Colonic mucosa (tissue), 4 donors: Measurements from ENCODE around the gene MORN1. TPM values are rescaled to one million over a fixed set of nuclear protein-coding genes. Genes with fewer than 3 reads are reported as not detected.
A peak's percentile ranks its signal among the peaks of the same experiment; 100 is the strongest.
"Not testable (repeated sequence)": the region's sequence is repeated elsewhere in the genome, so short reads cannot be mapped to it uniquely, and the experiment has no call there.

Experiments used
- DNase-seq: peaks from one replicate; pipeline ENCODE4 v3.0.0-alpha.2; 2020
- H3K27ac ChIP-seq: fragments of 200-600 bp; one replicate; pipeline ENCODE4 v1.8.0; 2021
- H3K27me3 ChIP-seq: fragments of 200-600 bp; one replicate; pipeline ENCODE4 v1.8.0; 2021
- H3K36me3 ChIP-seq: fragments of 200-600 bp; one replicate; pipeline ENCODE4 v1.8.0; 2021
- H3K4me1 ChIP-seq: fragments of 200-600 bp; one replicate; pipeline ENCODE4 v1.8.0; 2021; ENCODE audit warnings: mild to moderate bottlenecking
- H3K4me3 ChIP-seq: fragments of 200-600 bp; one replicate; pipeline ENCODE4 v1.8.0; 2021
- H3K9ac ChIP-seq, 2 donors: one replicate each; pipeline ENCODE4 v1.7.0; 2013; ENCODE audit warnings: control low read depth in 2 of 2, low read depth in 2 of 2, low read length in 2 of 2
- H3K9me3 ChIP-seq: fragments of 200-600 bp; one replicate; pipeline ENCODE4 v1.8.0; 2021
- CTCF ChIP-seq: fragments of 200-600 bp; IDR thresholded peaks from one replicate; pipeline ENCODE4 v1.8.0; 2022; ENCODE audit warnings: antibody characterized with exemption, mild to moderate bottlenecking
- intact Hi-C: fragments of 100-400 bp; cut with DNase I; formaldehyde crosslinking; loops from one replicate; pipeline ENCODE4 v1.14.1; 2022
- total RNA-seq, 2 donors: library from RNA; stranded (reverse); fragmentation: NEBNext Ultra II Directional in 1 of 2; extraction: Animal tissue kit (Norgen Biotek cat#: 25700) in 1 of 2; gene quantifications; one replicate each; pipeline ENCODE4 v1.2.1, GENCODE V29; 2021
- donor health status: healthy.
- donor health status: DM: no; HTN: no; CAD: no.
- donor health status: DM: no; HTN: no; CAD: no.

The MORN1 gene
- total RNA-seq, 2 donors from 2014 or later: 11.3 to 18.9 TPM

DNA sequence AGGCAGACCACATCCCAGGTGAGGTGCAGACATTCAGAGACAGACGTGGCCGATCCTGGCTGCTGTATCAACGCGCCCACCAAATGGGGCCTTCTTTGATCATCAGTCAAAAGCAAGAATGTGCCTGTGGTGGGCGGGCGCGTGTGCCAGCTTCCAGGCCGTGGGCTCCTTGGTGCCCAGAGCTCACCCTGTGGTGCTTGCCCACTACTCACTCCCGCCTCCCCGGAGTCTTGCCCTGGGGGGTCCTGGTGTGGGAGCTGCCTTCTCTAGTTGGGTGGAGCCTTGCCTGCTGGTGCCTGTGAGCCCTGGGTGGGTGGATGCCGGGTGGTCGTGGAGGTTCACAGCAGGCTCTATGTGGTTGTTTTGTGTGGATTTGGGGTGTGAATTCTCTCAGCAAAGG, 92.7 kb downstream of the MORN1 start:
- intact Hi-C loops: no loop called here
- Histone ChIP-seq H3K36me3 (no peaks in the 10 kb centered on the region), H3K9ac (no peak overlapping the region), H3K27me3 (no peaks in the 10 kb centered on the region), H3K9me3 (no peaks in the 10 kb centered on the region), H3K27ac (no peak overlapping the region), H3K4me1 (peaks cover 14% of the 10 kb centered on the region), H3K4me3 (no peak overlapping the region)
- TF ChIP-seq CTCF: no peak
- no peak for DNase-seq

DNA sequence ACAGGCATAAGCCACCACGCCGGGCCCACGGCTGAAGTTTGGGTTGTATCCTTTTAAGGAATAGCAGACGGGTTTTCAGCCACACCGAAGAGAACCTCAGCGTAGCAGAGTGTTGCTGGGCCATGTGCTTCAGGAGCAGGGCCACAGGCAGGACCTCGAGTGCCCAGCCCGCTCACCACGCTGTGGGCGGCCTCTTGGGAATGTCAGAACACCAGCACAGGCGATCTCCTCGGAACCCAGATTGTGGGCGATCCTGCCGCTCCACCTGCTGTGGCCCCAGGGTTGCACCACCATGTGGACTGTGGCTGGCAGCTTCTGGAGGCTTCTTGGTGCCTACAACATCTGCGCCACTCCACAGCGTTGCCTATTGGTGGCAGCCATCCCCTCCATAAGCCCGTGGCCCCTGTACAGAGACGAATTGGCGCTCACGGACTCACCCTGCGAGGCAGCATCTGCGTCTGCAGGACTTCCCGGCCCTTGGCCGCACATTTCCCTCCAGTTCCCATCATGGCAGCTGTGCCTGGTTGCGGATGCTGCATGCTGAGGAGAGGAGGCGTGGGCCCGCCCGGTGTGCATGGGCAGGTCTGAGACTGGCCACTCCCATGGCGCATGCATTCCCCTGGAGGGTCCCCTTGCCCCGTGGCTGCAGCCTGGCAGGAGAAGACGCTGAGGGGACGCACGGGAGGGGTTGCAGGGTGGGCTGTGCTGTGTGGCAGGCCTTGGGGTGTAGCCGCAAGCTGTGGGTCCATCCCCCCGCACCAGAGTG, 93.9 kb downstream of the MORN1 start:
- intact Hi-C loops: no loop called here
- Histone ChIP-seq H3K27me3 (no peaks in the 10 kb centered on the region), H3K4me3 (no peak overlapping the region), H3K9ac (no peak overlapping the region), H3K9me3 (no peaks in the 10 kb centered on the region), H3K4me1 (peaks cover 14% of the 10 kb centered on the region), H3K27ac (no peak overlapping the region), H3K36me3 (no peaks in the 10 kb centered on the region)
- no peak for DNase-seq
- no peak for TF ChIP-seq CTCF

DNA sequence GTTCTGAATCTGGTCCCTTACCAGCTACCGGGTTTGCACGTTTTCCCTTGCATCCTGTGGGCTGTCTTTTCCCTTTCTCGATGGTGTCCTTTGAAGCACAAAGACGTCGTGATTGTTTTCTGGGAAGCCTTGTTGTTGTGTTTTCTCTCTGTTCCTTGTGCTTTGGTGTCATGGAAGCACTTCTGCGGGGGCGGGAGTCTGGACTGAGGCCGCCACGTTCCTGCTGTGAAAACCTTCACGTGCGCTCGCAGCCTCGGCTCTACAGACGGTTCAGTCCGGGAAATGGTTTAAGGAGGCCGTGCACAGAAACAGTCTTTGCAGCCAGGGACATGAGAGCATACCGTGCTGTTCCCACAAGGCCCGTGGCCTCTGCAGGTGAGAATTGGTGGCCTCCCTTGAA, 94.7 kb downstream of the MORN1 start:
- peaks cover 14% of the 10 kb centered on the region for H3K4me1 ChIP-seq

GRCh38 chr1:2296211-2296610, 95.1 kb downstream of the MORN1 start:
- peaks cover 14% of the 10 kb centered on the region for H3K4me1 ChIP-seq
- H3K27me3 ChIP-seq, H3K9ac ChIP-seq, H3K4me3 ChIP-seq, H3K27ac ChIP-seq, DNase-seq, H3K36me3 ChIP-seq, H3K9me3 ChIP-seq, intact Hi-C loops: not testable (repeated sequence)

More for the DNA sequence above, 94.7 kb downstream of the MORN1 start:
- Histone ChIP-seq H3K36me3 (no peaks in the 10 kb centered on the region), H3K9me3 (no peaks in the 10 kb centered on the region), H3K27me3 (no peaks in the 10 kb centered on the region), H3K9ac (no peak overlapping the region), H3K4me3 (no peak overlapping the region), H3K27ac (no peak overlapping the region)
- intact Hi-C loops: no loop called here
- TF ChIP-seq CTCF: no peak
- DNase-seq: no peak

DNA sequence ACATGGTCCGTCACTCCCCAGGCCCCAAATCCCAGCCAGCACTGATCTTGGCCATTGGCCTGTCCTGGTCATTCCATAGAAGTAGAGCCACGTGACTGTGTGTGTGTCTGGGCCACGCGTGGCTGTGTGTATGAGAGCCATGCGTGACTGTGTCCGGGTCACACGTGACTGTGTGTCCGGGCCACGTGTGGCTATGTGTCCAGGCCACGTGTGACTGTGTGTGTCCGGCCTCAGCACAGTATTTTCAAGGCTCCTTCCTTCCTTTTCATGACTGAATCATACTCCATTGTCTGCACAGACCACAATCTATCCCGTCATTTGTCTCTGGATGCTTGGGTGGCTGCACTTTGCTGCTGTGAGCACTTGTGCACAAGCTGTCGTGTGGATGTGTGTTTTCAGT, 95.8 kb downstream of the MORN1 start:
- Histone ChIP-seq H3K27ac (no peak overlapping the region), H3K4me1 (peaks cover 14% of the 10 kb centered on the region), H3K36me3 (no peaks in the 10 kb centered on the region), H3K4me3 (no peak overlapping the region), H3K27me3 (no peaks in the 10 kb centered on the region), H3K9ac (no peak overlapping the region), H3K9me3 (no peaks in the 10 kb centered on the region)
- no peak for DNase-seq
- TF ChIP-seq CTCF: no peak
- intact Hi-C loops: no loop called here

- H3K4me1 ChIP-seq: peaks cover 10% of the 10 kb centered on the region
- H3K36me3 ChIP-seq: no peaks in the 10 kb centered on the region
- peak overlapping the region in 1 of 2 donors; percentile 24 for H3K9ac ChIP-seq
- TF ChIP-seq CTCF: no peak
- H3K27me3 ChIP-seq: no peaks in the 10 kb centered on the region
- no peaks in the 10 kb centered on the region for H3K9me3 ChIP-seq
- H3K4me3 ChIP-seq: no peak overlapping the region
- no peak overlapping the region for H3K27ac ChIP-seq
- intact Hi-C loops: no loop called here
- no peak for DNase-seq
Observed at GRCh38 chr1:2294725-2295078, 96.7 kb downstream of the MORN1 start.
